Endothelial cell of umbilical vein (primary cell): ENCODE results near the gene LILRA5. TPM values are rescaled to one million over a fixed set of nuclear protein-coding genes. Genes with fewer than 3 reads are reported as not detected.
"Not testable (repeated sequence)": the region's sequence is repeated elsewhere in the genome, so short reads cannot be mapped to it uniquely, and the experiment has no call there.

Experiments
- BruUV-seq: library from RNA; stranded (reverse); fragments of 400-500 nt; replicated peaks from 2 replicates; lab custom pipeline; 2021; lab: Mats Ljungman, UMichigan
- CTCF ChIA-PET: fragments of 300-600, 350-600 bp; sonication (Branson Sonifier 250); formaldehyde crosslinking; loops from one replicate; lab custom pipeline; 2021; ENCODE audit warnings: antibody characterized with exemption, inconsistent platforms; lab: Charles Lee
- POLR2A ChIA-PET: fragments of 300-600, 350-600 bp; sonication (Branson Sonifier 250); formaldehyde crosslinking; loops from one replicate; lab custom pipeline; 2021; ENCODE audit warnings: antibody characterized with exemption, inconsistent platforms; lab: Charles Lee
- DNase-seq: peaks from one replicate; pipeline ENCODE4 v3.0.0-alpha.2; 2011; ENCODE audit warnings: low read depth, low spot score
- FAIRE-seq: peaks from 2 replicates; lab custom pipeline; 2011; peaks lifted over from hg19 to GRCh38; lab: Jason Lieb, UNC
- H2AFZ ChIP-seq: 2 replicates; pipeline ENCODE4 v1.6.0; 2012; ENCODE audit warnings: low read depth, low read length, control low read depth, inconsistent platforms
- H3K27ac ChIP-seq: 2 replicates; pipeline ENCODE4 v1.5.1; 2011; ENCODE audit warnings: low read depth, mild to moderate bottlenecking, control low read depth, low read length, moderate library complexity; ENCODE audit not compliant: insufficient read depth
- H3K27me3 ChIP-seq, 2 experiments: 2 replicates each; pipeline versions ENCODE4 v1.6.0 to v1.6.1; 2011; ENCODE audit warnings: low read length in 2 of 2, mixed read lengths in 1 of 2; ENCODE audit not compliant: control insufficient read depth in 2 of 2, insufficient read depth in 2 of 2
- H3K36me3 ChIP-seq, 2 experiments: 2 replicates in 1 of 2; 3 replicates in 1 of 2; pipeline ENCODE4 v1.5.1; 2011; ENCODE audit warnings: low read length in 2 of 2, mild to moderate bottlenecking in 1 of 2, moderate library complexity in 1 of 2; ENCODE audit not compliant: control insufficient read depth in 2 of 2, insufficient read depth in 2 of 2; ENCODE audit errors: extremely low read depth in 1 of 2
- H3K4me1 ChIP-seq: 3 replicates; pipeline ENCODE4 v1.5.1; 2011; ENCODE audit warnings: mild to moderate bottlenecking, low read length; ENCODE audit not compliant: control insufficient read depth, insufficient read depth; ENCODE audit errors: extremely low read depth
- H3K4me2 ChIP-seq: 2 replicates; pipeline ENCODE4 v1.6.1; 2011; ENCODE audit warnings: low read length, control low read depth, mixed read lengths; ENCODE audit not compliant: insufficient read depth
- H3K4me3 ChIP-seq, 3 experiments: fragments of 200-600 bp in 1 of 3; sonication (generic), shearing (Covaris generic) in 1 of 3; replicated peaks in 1 of 3; 2 replicates each; pipeline ENCODE4 v1.5.1; 2011 to 2016; ENCODE audit warnings: control low read depth in 3 of 3, low read length in 3 of 3, mild to moderate bottlenecking in 2 of 3, inconsistent platforms in 1 of 3, low read depth in 1 of 3, moderate library complexity in 1 of 3; ENCODE audit not compliant: insufficient read depth in 1 of 3
- H3K79me2 ChIP-seq: 2 replicates; pipeline ENCODE4 v1.6.0; 2012; ENCODE audit warnings: low read length, inconsistent platforms; ENCODE audit not compliant: control insufficient read depth, insufficient read depth
- H3K9ac ChIP-seq: replicated peaks from 2 replicates; pipeline ENCODE3; 2011; ENCODE audit warnings: low read length, control low read depth; ENCODE audit not compliant: insufficient read depth; ENCODE audit errors: extremely low read depth
- H3K9me1 ChIP-seq: replicated peaks from 3 replicates; pipeline ENCODE4 v1.6.0; 2011; ENCODE audit warnings: mild to moderate bottlenecking, low read length; ENCODE audit not compliant: control insufficient read depth, insufficient read depth; ENCODE audit errors: extremely low read depth
- H3K9me3 ChIP-seq: replicated peaks from 2 replicates; pipeline ENCODE4 v1.5.1; 2012; ENCODE audit warnings: low read length, inconsistent platforms; ENCODE audit not compliant: control insufficient read depth, insufficient read depth
- H4K20me1 ChIP-seq: replicated peaks from 2 replicates; pipeline ENCODE3; 2011; ENCODE audit warnings: mild to moderate bottlenecking, low read length; ENCODE audit not compliant: control insufficient read depth, insufficient read depth; ENCODE audit errors: extremely low read depth
- EZH2 ChIP-seq: IDR thresholded peaks from 2 replicates; pipeline ENCODE4 v1.6.1; 2012; ENCODE audit warnings: borderline replicate concordance, low read depth, mild to moderate bottlenecking, moderate library complexity, low read length, inconsistent platforms; ENCODE audit not compliant: severe bottlenecking
- FOS ChIP-seq: IDR thresholded peaks from 2 replicates; pipeline ENCODE4 v1.6.1; 2011; ENCODE audit warnings: mild to moderate bottlenecking, low read length, moderate library complexity, borderline replicate concordance; ENCODE audit not compliant: insufficient read depth
- GATA2 ChIP-seq: IDR thresholded peaks from 2 replicates; pipeline ENCODE4 v1.7.0; 2011; ENCODE audit warnings: low read depth, mild to moderate bottlenecking, moderate library complexity, mixed read lengths, low read length; ENCODE audit not compliant: insufficient read length, insufficient read depth
- JUN ChIP-seq: IDR thresholded peaks from 2 replicates; pipeline ENCODE4 v1.6.1; 2011; ENCODE audit warnings: borderline replicate concordance, low read depth; ENCODE audit not compliant: insufficient read length, insufficient read depth
- MAX ChIP-seq: IDR thresholded peaks from 2 replicates; pipeline ENCODE4 v1.6.1; 2011; ENCODE audit not compliant: insufficient read depth, insufficient read length
- MYC ChIP-seq: IDR thresholded peaks from one replicate; pipeline ENCODE4 v1.6.1; 2011; ENCODE audit warnings: mild to moderate bottlenecking, low read depth, low read length
- POLR2A ChIP-seq: IDR thresholded peaks from 2 replicates; pipeline ENCODE4 v1.6.1; 2012; ENCODE audit warnings: low read depth, mild to moderate bottlenecking, control low read depth, low read length
- POLR2AphosphoS5 ChIP-seq: IDR thresholded peaks from 2 replicates; pipeline ENCODE4 v1.6.1; 2012; ENCODE audit warnings: low read depth, mild to moderate bottlenecking, control low read depth, low read length, moderate library complexity; ENCODE audit not compliant: insufficient read depth
- dilution Hi-C: fragments of 300-500 bp; cut with MboI; formaldehyde crosslinking; loops from one replicate; pipeline ENCODE4 v1.15.0; 2019; ENCODE audit warnings: low sequenced_read_pairs; ENCODE audit not compliant: extremely low pct_ligation_motif_present
- intact Hi-C: fragments of 100-400 bp; cut with micrococcal nuclease; formaldehyde crosslinking; loops from one replicate; pipeline ENCODE4 v1.10.0; 2022
- polyA plus RNA-seq, 4 experiments: library from polyadenylated mRNA; depleted of rRNA in 3 of 4; stranded (reverse) in 3 of 4; unstranded in 1 of 4; fragments of >200 nt; gene quantifications; 2 replicates each; pipeline versions ENCODE4 v1.2.1 to v1.2.3, GENCODE V29; 2011 to 2012; ENCODE audit warnings: missing spikeins in 1 of 4
- total RNA-seq: library from RNA; stranded (reverse); gene quantifications from 2 replicates; pipeline ENCODE4 v1.2.3, GENCODE V29; 2021

The LILRA5 gene
- total and polyA plus RNA-seq, 2 donors (not counting 3 experiments of a cell fraction or from before 2014, with no cell fraction given) = not detected

- dilution Hi-C loops (no loop called here), intact Hi-C loops (no loop called here)
- no peak for DNase-seq
- ChIA-PET CTCF (no interaction called here), POLR2A (no interaction called here)
- H3K9me1 ChIP-seq = no peaks in the 10 kb centered on the region
- no TSS peak for BruUV-seq
- no peak for TF ChIP-seq MYC
- no peak for TF ChIP-seq EZH2
- no peak for TF ChIP-seq MAX
- no peak for TF ChIP-seq FOS
- no peak for TF ChIP-seq GATA2
- no peak for TF ChIP-seq POLR2AphosphoS5
- TF ChIP-seq POLR2A = no peak
- TF ChIP-seq JUN = no peak
- H3K27me3 ChIP-seq = peaks cover 3 to 6% of the 10 kb centered on the region in 2 experiments
- H3K4me1 ChIP-seq = no peaks in the 10 kb centered on the region
- H3K4me2 ChIP-seq = no peak overlapping the region
- no peak overlapping the region for H2AFZ ChIP-seq
- H4K20me1 ChIP-seq = no peaks in the 10 kb centered on the region
- no peak overlapping the region for H3K4me3 ChIP-seq
- no peaks in the 10 kb centered on the region for H3K79me2 ChIP-seq
- no peaks in the 10 kb centered on the region for H3K36me3 ChIP-seq
- no peaks in the 10 kb centered on the region for H3K9me3 ChIP-seq
- H3K9ac ChIP-seq = no peak overlapping the region
- H3K27ac ChIP-seq = no peak overlapping the region
- FAIRE-seq = no peak
These were observed 30.1 kb downstream of the LILRA5 start for GRCh38 chr19:54282686-54283470.

- H2AFZ ChIP-seq, BruUV-seq, H3K9ac ChIP-seq, H3K27ac ChIP-seq, H3K36me3 ChIP-seq, H3K4me3 ChIP-seq, DNase-seq, H3K9me3 ChIP-seq, H3K4me2 ChIP-seq, intact Hi-C loops, H3K4me1 ChIP-seq, H4K20me1 ChIP-seq, POLR2A ChIA-PET, FAIRE-seq, H3K27me3 ChIP-seq, H3K79me2 ChIP-seq, H3K9me1 ChIP-seq, CTCF ChIA-PET, dilution Hi-C loops: not testable (repeated sequence)
These were observed 31.3 kb downstream of the LILRA5 start for GRCh38 chr19:54281729-54282075.
